T-helper 2 cell (primary cell): ENCODE measurements around the gene POLR2H.
"Not testable (repeated sequence)": the region's sequence is repeated elsewhere in the genome, so short reads cannot be mapped to it uniquely, and the experiment has no call there.

ENCODE experiments used
- DNase-seq, 5 experiments: peaks; one replicate each; pipeline versions ENCODE4 v3.0.0 to v3.0.0-alpha.2; 2012 to 2022

POLR2H gene

GRCh38 chr3:184335661-184336546 lies 25.6 kb upstream of the POLR2H start:
- peak; percentile 71 to 84 (median 78) for DNase-seq

GRCh38 chr3:184336547-184337398 lies 24.7 kb upstream of the POLR2H start:
- peak in 1 of 5 experiments; percentile 35 for DNase-seq

GRCh38 chr3:184337399-184337714 lies 24.2 kb upstream of the POLR2H start, which contains the start of gene FAM131A:
TSS of gene FAM131A (plus strand) at chr3:184337600. CDS start at chr3:184337631, 31 bp downstream.
- no peak for DNase-seq

GRCh38 chr3:184337981-184338380 lies 23.5 kb upstream of the POLR2H start:
- no peak for DNase-seq

GRCh38 chr3:184338511-184338945 lies 23.0 kb upstream of the POLR2H start:
- peak in 1 of 5 experiments; percentile 23 for DNase-seq

- DNase-seq, result no peak
Observed at GRCh38 chr3:184339001-184339400, 22.5 kb upstream of the POLR2H start.

GRCh38 chr3:184339451-184340135 lies 21.9 kb upstream of the POLR2H start:
- not testable (repeated sequence) for DNase-seq

GRCh38 chr3:184341925-184342324 lies 19.6 kb upstream of the POLR2H start:
- no peak for DNase-seq

GRCh38 chr3:184343200-184343876 lies 18.2 kb upstream of the POLR2H start:
- no peak for DNase-seq

GRCh38 chr3:184344579-184345316 lies 16.8 kb upstream of the POLR2H start:
- no peak for DNase-seq

GRCh38 chr3:184345317-184346144 lies 16.0 kb upstream of the POLR2H start:
- peak in 1 of 5 experiments; percentile 30 for DNase-seq

- no peak for DNase-seq
Observed at GRCh38 chr3:184346480-184347190, 14.9 kb upstream of the POLR2H start.

GRCh38 chr3:184347321-184348056 lies 14.0 kb upstream of the POLR2H start:
- no peak for DNase-seq

GRCh38 chr3:184348057-184348382 lies 13.5 kb upstream of the POLR2H start:
- DNase-seq, result no peak

- DNase-seq, result no peak
Observed at GRCh38 chr3:184349563-184350470, 11.7 kb upstream of the POLR2H start.

GRCh38 chr3:184350618-184351017 lies 10.9 kb upstream of the POLR2H start:
- no peak for DNase-seq

GRCh38 chr3:184351511-184352148 lies 9.9 kb upstream of the POLR2H start:
- no peak for DNase-seq
